ENCODE data around the gene ADIPOR1.
A peak's percentile ranks its signal among the peaks of the same experiment; 100 is the strongest.
"Not testable (repeated sequence)": the region's sequence is repeated elsewhere in the genome, so short reads cannot be mapped to it uniquely, and the experiment has no call there.

Gene ADIPOR1

DNA sequence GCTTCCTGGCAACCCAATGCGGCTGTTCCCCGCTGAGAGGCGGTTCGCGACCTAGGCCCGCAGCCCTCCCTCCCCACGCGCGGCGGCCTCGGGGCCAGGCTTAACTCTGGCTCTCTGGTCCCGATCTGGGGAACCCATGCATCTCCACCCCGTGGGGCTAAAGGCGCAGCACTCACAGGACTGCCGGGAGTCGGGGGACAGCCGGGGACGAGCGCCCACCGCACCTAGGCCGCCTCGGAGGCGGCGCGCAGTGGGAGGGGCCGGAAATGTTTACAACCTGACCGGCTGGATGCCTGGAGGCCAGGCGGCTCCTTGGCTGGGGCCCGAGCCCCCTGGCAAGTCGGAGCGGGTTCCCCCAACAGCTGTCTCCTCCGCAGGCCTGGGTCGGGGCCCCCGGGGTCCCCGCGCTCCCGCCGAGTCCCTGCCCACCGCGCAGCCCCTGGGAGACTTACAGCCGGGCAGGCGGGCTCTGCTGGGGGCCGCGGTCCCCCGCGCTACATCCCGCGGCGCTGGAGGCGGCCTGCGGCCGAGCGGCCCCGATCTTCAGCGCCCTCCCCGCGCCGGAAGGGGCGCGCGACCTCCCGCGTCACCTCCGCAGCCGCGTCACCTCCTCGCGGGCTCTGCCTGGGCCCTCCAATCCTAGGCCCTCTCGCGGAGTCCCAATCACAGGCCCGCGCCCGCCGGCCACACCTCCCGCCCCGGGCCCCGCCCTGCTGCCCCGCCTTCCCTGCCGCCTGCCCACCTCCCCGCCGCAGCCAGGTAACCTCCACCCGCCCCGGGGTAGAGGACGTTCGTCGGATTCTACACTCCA, at the start of gene ADIPOR1:
Gene ADIPOR1, minus strand, starts transcription at position 580 of the 811 bp plus-strand sequence. CDS start 7,242 bp downstream, outside the sequence.
- in situ Hi-C loops (cut with MboI; ENCODE audit: low pct_unique_long_range_greater_than_20kb, low sequenced_read_pairs) = no loop called here
- peak; percentile 85 for DNase-seq

DNA sequence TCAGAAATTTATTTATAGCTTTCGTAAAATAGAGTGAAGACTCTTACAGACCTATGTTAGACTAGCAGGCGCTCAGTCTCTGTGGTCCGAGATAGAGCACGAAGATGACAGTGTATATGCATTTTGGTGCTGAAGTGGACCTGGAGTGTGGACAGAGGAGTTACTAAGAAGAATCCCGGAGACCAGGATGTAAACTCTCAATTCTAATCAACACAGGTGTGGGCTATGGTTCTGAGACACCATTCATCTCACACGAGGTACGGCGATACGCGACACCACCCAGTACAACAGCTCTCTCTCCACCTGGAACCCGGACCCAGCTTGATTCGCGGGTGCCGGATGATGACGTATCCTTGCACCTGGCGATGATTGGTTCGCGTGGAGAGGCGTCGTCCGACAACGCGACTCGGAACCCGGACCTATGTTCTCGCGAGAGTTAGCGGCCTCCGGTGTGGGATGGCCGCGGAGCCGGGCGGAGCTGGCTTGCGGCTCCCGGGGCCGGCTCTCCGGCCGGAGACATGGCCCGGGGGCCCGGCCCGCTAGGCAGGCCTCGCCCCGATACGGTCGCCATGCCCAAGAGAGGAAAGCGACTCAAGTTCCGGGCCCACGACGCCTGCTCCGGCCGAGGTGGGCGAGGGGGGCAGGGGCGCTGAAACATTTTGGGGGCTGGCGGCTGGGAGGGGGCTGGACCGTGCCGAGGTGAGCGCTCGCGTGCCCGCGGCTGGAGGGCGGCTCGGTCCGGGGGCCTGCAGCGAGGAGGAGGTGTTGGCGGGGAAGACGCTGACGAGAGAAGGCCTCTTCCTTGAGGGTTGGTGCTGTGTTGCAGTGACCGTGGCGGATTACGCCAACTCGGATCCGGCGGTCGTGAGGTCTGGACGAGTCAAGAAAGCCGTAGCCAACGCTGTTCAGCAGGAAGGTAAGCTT, 49.1 kb upstream of the ADIPOR1 start, which contains the start of gene TMEM183A:
Gene TMEM183A, plus strand, starts transcription at position 427 of the 924 bp plus-strand sequence. Its CDS starts 92 bp downstream, at position 519.
- DNase-seq = peak; percentile 96
- in situ Hi-C loops (cut with MboI; ENCODE audit: low pct_unique_long_range_greater_than_20kb, low sequenced_read_pairs) = no loop called here

DNA sequence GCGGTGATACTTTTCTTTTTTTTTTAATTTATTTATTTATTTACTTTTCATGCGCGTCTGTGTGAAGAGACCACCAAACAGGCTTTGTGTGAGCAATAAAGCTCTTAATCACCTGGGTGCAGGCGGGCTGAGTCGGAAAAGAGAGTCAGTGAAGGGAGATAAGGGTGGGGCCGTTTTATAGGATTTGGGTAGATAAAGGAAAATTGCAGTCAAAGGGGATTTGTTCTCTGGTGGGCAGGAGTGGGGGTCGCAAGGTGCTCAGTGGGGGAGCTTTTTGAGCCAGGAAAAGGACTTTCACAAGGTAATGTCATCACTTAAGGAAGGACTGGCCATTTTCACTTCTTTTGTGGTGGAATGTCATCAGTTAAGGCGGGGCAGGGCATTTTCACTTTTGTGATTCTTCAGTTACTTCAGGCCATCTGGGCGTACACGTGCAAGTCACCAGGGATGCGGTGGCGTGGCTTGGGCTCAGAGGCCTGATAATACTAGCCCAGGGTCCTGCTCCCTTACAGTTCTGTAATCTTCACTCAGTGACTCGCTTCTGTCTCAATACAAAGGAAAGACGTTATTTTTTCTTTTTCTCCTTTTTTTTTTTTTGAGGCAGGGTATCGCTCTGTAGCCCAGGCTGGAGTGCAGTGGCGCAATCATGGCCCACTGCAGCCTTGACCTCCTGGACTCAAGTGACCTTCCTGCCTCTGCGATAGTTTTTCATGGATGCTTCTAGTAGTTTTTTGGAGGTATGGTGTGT, 47.5 kb upstream of the ADIPOR1 start:
- DNase-seq; in situ Hi-C loops (cut with MboI; ENCODE audit: low pct_unique_long_range_greater_than_20kb, low sequenced_read_pairs): not testable (repeated sequence)

DNA sequence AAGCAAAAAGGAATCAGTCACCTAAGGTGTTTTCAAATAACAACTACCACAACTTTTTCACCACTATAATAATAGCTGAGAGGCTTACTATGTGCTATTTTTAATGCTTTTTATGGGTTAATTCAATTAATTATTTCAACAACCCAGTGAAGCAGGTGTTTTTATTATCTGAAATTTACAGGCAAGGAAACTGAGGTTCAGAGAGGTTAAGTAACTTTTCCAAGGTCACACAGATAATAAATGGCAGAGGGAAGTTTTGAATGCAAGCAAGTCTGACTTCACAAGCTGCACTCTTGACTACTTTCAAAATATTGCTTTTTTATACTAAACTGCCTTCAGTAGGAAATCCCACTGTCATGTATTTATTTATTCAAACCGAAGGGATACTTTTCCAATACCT, 44.8 kb upstream of the ADIPOR1 start:
- in situ Hi-C loops (cut with MboI; ENCODE audit: low pct_unique_long_range_greater_than_20kb, low sequenced_read_pairs) = no loop called here
- DNase-seq = no peak

DNA sequence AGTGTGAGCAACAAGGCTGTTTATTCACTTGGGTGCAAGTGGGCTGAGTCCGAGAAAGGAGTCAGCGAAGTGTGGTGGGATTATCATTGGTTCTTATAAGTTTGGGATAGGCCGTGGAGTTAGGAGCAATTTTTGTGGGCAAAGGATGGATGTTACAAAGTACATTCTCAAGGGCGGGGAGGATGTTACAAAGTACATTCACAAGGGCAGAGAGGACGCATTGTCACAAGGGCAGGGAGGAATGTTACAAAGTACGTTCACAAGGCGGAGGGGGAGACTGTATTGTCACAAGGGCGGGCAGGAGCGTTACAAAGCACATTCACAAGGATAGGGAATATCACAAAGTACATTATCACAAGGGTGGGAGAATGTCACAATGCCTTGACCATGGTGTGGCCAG, 43.9 kb upstream of the ADIPOR1 start:
- in situ Hi-C loops (cut with MboI; ENCODE audit: low pct_unique_long_range_greater_than_20kb, low sequenced_read_pairs) = no loop called here
- DNase-seq = no peak

DNA sequence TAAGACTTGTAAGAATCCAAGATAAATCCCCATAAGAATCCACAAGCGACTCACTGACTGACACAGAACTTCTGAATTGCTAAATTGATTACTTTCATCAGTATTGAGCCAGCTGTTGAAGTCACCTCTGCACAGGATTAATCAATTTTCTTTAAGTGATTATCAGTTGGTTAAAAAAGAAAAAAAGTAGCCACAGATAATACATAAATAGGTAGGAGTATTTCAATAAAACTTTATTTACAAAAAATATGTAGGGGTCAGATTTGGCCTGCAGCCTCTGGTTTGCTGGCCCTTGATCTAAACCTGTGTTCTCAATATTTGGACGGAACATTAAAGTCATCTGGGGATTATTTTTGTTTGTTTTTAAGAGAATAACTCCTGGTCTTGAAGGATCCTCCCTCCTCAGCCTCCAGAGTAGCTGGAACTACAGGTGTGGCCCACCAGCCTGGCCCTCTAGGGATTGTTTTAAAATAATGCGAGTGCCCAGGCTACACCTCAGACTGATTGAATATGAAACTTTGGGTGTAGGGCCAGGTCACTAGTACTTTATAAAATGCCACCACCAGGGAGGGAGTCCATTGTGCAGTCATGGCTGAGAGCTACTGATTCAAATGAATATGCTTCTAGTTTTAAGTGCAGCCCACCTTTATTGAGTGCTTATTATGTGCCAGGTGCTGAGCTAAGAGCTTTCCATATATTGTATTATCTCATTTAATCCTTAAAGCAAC, 42.3 kb upstream of the ADIPOR1 start:
- no peak for DNase-seq
- in situ Hi-C loops (cut with MboI; ENCODE audit: low pct_unique_long_range_greater_than_20kb, low sequenced_read_pairs) = no loop called here

DNA sequence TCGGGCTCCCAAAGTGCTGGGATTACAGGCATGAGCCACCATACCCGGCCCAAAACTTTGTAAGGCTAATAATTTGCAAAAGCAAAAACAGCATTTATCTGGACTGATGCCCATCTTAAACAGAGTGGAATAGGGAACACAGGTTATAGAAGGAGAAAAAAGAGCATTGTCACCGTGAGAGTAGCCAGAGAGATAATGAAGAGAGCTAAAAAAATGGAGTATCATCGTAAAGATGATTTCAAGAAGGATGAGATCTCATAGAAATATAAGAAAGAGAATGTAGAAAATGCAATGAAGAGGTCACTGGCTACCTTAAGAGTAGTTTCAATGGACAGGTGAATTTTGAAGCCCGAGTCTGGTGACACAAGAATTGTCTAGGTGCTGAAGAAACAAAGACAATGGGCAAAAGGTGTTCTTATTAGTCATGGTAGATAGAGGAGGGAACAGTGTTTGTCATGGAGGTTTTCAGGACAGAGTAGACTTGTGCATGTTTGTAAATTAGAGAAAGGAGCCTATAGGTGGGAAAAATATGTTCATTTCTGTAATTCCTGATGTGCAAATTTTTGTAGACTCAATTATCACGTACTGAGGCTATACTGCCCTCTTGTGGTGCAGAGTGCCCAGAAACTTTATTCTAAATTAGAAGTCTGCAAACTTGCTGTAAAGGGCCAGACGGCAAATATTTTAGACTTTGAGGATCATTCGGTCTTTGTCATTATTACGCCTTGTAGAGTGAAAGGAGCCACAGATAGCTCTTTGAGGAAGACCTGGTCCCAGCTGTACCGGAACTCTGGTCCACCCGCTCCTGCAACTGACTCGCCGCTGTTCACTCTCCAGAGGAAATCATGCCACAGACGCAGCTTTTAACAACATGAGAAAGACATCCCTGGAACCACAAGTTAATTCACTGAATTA, 41.0 kb upstream of the ADIPOR1 start:
- peak; percentile 86 for DNase-seq
- in situ Hi-C loops (cut with MboI; ENCODE audit: low pct_unique_long_range_greater_than_20kb, low sequenced_read_pairs) = no loop called here

GRCh38 chr1:202994756-202995155, 36.6 kb upstream of the ADIPOR1 start:
- in situ Hi-C loops (cut with MboI; ENCODE audit: low pct_unique_long_range_greater_than_20kb, low sequenced_read_pairs) = no loop called here
- no peak for DNase-seq

DNA sequence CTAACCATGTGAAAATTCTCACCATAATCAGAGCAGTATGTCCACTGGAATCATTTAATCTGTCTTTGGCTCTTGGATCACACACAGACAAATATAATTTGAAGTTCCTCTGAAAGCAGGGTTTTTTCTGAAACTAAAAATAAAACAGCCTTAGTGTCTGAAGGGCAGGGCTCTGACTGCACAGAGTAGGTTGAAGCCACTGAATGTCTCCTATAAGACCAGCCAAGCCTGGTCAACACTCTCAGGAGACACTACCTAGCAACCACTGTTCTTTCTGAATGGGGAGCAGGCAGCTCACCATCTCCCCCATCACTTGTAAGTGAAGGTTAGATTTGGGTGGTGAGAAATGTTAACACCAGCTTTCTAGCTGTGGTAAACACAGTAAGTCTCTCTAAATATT, 33.0 kb upstream of the ADIPOR1 start:
- in situ Hi-C loops (cut with MboI; ENCODE audit: low pct_unique_long_range_greater_than_20kb, low sequenced_read_pairs) = no loop called here
- DNase-seq = no peak

- in situ Hi-C loops (cut with MboI; ENCODE audit: low pct_unique_long_range_greater_than_20kb, low sequenced_read_pairs) = no loop called here
- DNase-seq = no peak
Measured at GRCh38 chr1:202989879-202990278, 31.8 kb upstream of the ADIPOR1 start.

GRCh38 chr1:202987922-202988583, 29.9 kb upstream of the ADIPOR1 start:
- peak; percentile 47 for DNase-seq
- in situ Hi-C loops (cut with MboI; ENCODE audit: low pct_unique_long_range_greater_than_20kb, low sequenced_read_pairs) = no loop called here

- in situ Hi-C loops (cut with MboI; ENCODE audit: low pct_unique_long_range_greater_than_20kb, low sequenced_read_pairs) = no loop called here
- no peak for DNase-seq
Measured at GRCh38 chr1:202987255-202987654, 29.1 kb upstream of the ADIPOR1 start.

DNA sequence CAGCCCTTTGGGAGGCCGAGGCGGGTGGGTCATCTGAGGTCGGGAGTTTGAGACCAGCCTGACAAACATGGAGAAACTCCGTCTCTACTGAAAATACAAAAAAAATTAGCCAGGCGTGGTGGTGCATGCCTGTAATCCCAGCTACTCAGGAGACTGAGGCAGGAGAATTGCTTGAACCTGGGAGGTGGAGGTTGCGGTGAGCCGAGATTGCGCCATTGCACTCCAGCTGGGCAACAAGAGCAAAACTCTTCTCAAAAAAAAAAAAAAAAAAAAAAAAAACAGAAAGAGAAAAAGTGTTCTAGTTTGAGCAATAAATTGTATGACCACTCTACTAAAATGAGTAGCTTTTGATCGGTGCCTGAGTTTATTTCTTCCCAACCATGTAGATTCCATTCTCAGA, 28.0 kb upstream of the ADIPOR1 start:
- DNase-seq; in situ Hi-C loops (cut with MboI; ENCODE audit: low pct_unique_long_range_greater_than_20kb, low sequenced_read_pairs): not testable (repeated sequence)

DNA sequence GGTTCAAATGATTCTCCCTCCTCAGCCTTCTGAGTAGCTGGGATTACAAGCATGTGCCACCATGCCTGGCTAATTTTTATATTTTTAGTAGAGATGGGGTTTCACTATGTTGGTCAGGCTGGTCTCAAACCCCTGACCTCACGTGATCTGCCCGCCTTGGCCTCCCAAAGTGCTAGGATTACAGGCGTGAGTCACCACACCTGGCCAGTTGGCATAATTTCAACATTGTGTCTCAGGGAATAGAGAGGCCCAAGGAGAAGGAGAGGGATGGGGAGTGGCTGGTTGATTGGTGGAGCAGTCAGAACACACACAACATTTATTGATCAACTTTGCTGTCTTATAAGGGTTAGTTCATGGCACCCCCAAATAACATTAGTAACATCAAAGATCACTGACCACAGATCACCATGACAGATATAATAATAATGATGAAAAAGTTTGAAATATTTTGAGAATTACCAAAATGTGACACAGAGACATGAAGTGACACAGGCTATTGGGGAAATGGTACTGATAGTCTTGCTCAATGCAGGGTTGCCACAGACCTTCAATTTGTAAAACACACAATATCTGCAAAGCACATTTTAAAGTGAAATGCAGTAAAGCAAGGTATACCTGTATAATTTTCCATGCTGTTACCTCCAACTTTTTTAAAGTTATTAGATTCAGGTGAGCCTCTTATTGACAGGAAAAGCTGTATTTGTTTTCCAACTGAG, 24.8 kb upstream of the ADIPOR1 start:
- in situ Hi-C loops (cut with MboI; ENCODE audit: low pct_unique_long_range_greater_than_20kb, low sequenced_read_pairs) = no loop called here

GRCh38 chr1:202981939-202982338, 23.8 kb upstream of the ADIPOR1 start:
- in situ Hi-C loops (cut with MboI; ENCODE audit: low pct_unique_long_range_greater_than_20kb, low sequenced_read_pairs) = no loop called here

More for the DNA sequence above, 24.8 kb upstream of the ADIPOR1 start:
- no peak for DNase-seq

DNA sequence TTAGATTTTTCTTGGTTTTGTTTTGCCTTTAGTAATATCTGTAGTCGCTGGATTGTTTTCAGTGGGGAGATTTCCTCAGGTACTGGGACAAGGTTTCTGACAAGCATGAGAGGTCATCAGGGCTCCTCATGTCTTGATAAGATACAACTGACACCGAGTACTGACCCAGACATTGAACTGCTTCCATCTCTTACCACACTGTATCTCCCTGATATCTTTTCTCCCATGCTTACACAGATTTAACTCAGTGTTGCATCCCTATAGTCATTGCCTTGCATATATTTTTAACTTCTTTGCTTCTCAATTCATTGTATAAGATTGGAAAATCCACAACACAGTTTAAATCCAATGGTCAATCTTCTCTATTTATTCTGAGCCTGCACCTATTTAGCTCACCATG, 21.3 kb upstream of the ADIPOR1 start:
- DNase-seq = no peak

More at GRCh38 chr1:202981939-202982338, 23.8 kb upstream of the ADIPOR1 start:
- DNase-seq = no peak

More for the DNA sequence above, 21.3 kb upstream of the ADIPOR1 start:
- in situ Hi-C loops (cut with MboI; ENCODE audit: low pct_unique_long_range_greater_than_20kb, low sequenced_read_pairs) = no loop called here

Data from KBM-7 (cell line).